ENCODE results near the gene BCAS1. TPM values are rescaled to one million over a fixed set of nuclear protein-coding genes. Genes with fewer than 3 reads are reported as not detected.
A peak's percentile ranks its signal among the peaks of the same experiment; 100 is the strongest.
"Not testable (repeated sequence)": the region's sequence is repeated elsewhere in the genome, so short reads cannot be mapped to it uniquely, and the experiment has no call there.

Gene BCAS1
- polyA plus RNA-seq, 1 donor: 3.6 TPM

GRCh38 chr20:54019585-54019984, 50.8 kb downstream of the BCAS1 start:
- no peak for DNase-seq (ENCODE audit: low read depth)

- no peak for DNase-seq (ENCODE audit: low read depth)
These were observed 51.3 kb downstream of the BCAS1 start for GRCh38 chr20:54019127-54019526.

DNA sequence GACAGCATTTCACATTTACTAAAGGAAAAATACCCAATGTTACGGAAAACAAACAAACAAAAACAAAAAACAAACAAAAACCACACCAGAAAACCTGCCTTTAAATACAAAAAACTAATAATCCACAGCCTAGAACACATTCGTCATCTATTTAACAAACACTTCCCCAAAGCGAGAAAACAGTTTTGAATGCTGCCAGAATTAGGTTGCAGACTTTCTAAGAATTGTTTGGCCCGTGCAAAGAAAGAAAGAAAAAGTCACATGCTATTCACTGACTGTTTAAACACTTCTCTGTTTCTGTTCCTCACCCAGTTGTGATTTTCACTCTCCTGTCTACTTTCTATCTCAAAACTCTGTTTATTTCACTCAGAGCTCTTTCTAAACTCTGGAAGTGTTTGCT, 52.5 kb downstream of the BCAS1 start:
- peak; percentile 24 for DNase-seq (ENCODE audit: low read depth)

GRCh38 chr20:54015496-54015895, 54.9 kb downstream of the BCAS1 start:
- no peak for DNase-seq (ENCODE audit: low read depth)

DNA sequence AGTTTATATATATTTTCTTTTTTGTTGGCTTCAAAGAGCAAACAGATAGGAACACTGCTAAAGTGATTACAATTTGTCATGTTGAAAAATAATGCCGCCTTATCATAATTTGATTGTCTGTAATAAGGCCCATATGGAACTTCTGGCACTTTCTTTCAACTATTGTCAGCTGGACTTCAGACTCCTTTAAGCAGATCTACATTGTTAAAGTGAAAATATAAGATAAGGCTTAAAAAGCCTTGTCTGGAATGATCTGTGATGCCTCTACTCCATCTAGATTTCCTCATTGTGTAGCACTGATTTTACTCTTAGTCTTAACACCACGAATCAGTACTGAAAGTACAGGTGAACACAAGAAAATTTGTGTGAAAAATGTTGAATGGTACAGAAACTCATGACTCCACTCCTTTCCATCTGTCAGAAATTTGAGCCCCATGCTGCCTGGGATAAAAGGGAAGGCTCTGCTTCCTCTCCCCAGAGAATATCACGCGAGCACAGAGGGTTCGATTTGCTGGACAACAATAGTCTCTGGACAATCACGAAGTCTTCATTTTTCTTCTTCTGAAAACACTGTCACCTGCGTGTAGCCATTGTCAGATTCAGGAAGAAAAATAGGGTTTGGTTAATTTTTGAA, 56.0 kb downstream of the BCAS1 start:
- no peak for DNase-seq (ENCODE audit: low read depth)

- no peak for DNase-seq (ENCODE audit: low read depth)
These were observed 56.9 kb downstream of the BCAS1 start for GRCh38 chr20:54013471-54013870.

- DNase-seq (ENCODE audit: low read depth): no peak
These were observed 59.0 kb downstream of the BCAS1 start for GRCh38 chr20:54011346-54011745.

- DNase-seq (ENCODE audit: low read depth): not testable (repeated sequence)
These were observed 64.2 kb downstream of the BCAS1 start for GRCh38 chr20:54006216-54006615.

GRCh38 chr20:54005524-54005923, 64.9 kb downstream of the BCAS1 start:
- DNase-seq (ENCODE audit: low read depth): no peak

DNA sequence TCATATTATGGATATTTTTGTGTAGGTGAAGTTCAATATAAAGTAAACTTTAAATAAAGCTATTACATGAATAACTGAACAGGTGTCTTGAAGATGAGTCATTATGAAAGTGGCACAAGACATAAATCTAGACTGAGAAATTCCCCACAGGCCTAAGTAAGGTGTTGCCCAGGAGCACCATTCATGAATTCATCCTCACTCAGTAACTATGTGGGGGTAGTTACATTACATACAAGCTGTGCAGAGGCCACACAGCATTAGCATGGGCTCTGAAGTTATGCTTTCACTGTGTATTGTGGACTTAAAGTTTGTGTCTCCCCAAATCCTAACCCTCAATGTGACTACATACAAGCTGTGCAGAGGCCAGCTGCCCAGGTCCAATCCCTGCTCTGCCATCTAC, 65.9 kb downstream of the BCAS1 start:
- DNase-seq (ENCODE audit: low read depth): no peak

GRCh38 chr20:54002741-54003140, 67.7 kb downstream of the BCAS1 start:
- DNase-seq (ENCODE audit: low read depth): no peak

GRCh38 chr20:54002056-54002575, 68.3 kb downstream of the BCAS1 start:
- DNase-seq (ENCODE audit: low read depth): no peak

DNA sequence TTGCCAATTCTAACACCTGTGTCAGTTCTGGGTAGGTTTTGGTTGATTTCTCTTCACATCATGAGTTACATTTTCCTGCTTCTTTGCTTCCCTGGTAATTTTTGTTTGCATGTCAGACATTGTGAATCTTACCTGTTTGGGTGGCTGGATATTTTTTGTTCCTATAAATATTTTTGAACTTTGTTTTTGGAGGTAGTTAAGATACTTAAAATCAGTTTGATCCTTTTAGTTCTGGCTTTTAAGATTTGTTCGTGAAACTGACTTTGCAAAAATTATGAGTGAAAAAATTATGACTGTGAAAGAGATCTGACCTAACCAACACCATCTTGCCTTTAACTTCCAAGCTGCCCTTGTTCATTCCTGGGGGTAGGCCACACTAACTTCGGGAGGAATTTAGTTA, 69.5 kb downstream of the BCAS1 start:
- no peak for DNase-seq (ENCODE audit: low read depth)

- DNase-seq (ENCODE audit: low read depth): no peak
These were observed 70.1 kb downstream of the BCAS1 start for GRCh38 chr20:54000262-54000661.

- DNase-seq (ENCODE audit: low read depth): no peak
These were observed 71.3 kb downstream of the BCAS1 start for GRCh38 chr20:53999077-53999476.

DNA sequence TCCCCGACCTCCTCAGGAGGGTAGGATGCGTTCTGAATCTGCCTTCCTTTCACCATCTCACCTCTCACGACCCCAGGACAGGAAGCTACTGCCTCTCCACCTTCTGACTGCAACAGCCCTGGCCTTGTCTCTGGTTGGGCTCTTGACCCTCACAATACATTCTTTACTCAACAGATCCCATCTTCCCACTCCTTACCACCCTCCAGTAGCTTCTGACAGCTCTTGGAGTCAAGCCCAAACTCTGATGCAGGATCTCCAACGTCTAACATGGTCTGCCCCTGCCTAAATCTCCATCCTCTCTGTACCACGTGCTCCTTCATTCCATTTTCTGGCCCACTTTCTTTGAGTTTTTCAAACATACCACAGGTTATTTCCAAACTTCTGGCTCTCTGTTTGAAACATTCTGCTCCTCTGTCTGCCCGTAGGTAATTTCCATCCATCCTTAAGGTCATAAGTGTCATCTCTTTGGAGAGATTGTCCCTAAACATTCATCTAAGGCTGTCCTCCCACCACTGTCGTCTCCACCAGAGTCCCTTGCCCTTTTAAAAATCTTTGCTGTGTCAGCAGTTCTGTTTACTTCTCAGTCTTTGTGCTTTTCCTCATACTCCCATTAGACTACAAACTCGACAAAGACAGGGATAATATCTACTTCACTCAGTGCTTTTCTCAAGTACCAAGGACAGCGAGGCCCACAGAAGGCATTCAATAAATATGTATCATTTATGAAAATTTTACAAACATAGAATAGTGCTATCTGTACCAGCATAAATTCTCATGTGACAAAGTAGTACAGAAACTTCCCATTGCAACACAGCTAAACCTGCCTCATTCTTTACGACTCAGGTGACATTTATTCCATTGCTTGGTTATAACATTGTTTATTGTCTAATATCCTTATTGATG, 73.6 kb downstream of the BCAS1 start:
- DNase-seq (ENCODE audit: low read depth): no peak

DNA sequence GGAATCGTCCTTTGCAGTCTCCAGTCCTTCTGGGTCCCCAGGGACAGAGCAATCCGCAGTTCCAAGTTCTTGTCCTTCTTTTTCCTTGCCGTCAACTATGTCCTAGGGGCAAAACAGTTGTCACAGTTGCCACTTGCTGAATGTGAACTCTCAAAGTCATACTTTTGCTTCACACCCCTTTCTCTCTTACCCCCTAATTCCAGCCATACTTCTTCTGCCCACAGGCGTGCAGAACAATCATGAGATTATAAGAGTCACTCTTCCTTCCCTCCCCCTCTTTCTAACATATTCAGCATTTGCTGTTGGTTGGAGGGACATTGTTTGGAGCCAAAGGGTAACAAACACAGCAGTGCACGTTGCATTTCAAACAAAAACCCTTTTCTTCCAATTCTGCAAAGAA, 74.4 kb downstream of the BCAS1 start:
- no peak for DNase-seq (ENCODE audit: low read depth)

DNA sequence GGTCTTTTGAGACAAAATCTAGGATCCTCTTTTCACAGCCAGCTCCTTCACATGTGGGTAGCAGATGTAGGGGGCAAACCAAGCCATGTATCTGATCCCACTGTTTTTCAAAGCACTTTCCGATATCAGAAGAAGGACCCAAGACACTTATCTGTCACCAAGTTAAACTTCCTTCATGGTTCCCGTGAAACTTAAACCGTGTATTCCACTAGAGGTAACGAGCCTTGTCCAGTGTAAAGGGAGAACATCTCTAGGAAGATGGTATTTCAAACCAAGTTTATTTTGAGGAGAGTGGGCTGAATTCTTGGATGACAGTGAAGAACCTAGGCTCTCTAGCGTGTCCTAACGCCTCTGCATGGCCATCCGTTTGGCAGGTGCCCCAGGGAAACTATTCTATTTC, 76.3 kb downstream of the BCAS1 start:
- DNase-seq (ENCODE audit: low read depth): no peak

- DNase-seq (ENCODE audit: low read depth): no peak
These were observed 77.1 kb downstream of the BCAS1 start for GRCh38 chr20:53993310-53993709.

GRCh38 chr20:53990768-53991450, 79.5 kb downstream of the BCAS1 start:
- DNase-seq (ENCODE audit: low read depth): no peak

DNA sequence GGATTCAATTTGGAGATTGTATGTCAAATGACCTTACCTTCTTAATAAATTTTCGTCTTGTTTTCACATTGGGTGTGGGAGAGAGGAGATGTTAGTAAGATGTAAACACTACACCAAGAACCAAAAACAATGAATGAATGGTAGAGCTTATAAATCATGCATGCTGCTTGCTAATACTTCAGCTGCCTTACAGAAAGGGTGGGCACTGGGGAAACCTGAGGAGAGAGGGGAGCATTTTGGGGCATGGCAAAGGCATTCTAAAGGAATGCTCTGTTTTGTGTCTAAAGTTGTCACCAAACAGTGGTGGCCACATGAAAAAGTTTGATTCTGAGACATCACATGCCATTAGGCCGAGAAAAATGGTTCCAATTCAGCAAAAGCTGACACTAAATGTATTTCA, 80.4 kb downstream of the BCAS1 start:
- DNase-seq (ENCODE audit: low read depth): no peak

DNA sequence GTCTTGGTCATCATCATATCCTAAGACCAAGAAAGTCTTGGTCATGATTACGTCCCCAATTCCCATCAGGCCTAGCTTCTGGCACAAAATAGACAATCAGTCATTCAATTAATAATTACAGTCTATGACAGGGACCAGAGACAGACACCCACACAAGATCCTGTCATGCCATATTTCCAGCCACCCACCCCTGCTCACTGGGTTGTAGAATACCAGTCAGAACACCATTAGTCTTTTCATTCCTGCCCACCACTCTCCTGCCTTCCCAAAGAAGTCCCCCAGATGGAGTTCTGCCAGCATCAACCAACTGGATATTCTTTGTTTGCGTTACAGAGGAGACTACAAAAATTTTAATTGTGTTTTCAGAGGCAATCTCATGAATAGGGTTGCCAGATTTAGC, 81.0 kb downstream of the BCAS1 start:
- DNase-seq (ENCODE audit: low read depth): no peak
